ENCODE data around the gene CHCHD10.

DNA sequence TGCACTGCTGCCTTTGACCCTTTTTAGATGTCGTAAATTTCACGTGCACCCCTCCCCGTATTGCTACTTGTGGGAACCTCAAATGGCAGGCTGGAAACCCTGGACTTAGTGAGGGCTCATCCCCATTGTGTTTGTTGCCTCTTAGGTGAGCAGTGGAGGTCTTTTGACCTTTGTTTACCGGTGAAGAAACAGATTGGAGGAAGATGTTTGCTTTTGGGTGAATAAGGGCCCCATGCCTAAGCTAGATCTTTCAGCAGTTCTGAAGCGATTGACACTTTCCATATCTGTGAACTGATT is 19.8 kb upstream of the CHCHD10 start:
- TF ChIP-seq, protein P1, sequence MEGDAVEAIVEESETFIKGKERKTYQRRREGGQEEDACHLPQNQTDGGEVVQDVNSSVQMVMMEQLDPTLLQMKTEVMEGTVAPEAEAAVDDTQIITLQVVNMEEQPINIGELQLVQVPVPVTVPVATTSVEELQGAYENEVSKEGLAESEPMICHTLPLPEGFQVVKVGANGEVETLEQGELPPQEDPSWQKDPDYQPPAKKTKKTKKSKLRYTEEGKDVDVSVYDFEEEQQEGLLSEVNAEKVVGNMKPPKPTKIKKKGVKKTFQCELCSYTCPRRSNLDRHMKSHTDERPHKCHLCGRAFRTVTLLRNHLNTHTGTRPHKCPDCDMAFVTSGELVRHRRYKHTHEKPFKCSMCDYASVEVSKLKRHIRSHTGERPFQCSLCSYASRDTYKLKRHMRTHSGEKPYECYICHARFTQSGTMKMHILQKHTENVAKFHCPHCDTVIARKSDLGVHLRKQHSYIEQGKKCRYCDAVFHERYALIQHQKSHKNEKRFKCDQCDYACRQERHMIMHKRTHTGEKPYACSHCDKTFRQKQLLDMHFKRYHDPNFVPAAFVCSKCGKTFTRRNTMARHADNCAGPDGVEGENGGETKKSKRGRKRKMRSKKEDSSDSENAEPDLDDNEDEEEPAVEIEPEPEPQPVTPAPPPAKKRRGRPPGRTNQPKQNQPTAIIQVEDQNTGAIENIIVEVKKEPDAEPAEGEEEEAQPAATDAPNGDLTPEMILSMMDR (IDR thresholded peaks at IDR 0.05) = no peak
- no peak for TF ChIP-seq ZNF416 (CRISPR knock-in tag; IDR thresholded peaks at IDR 0.05)
